Naive thymus-derived CD4-positive, alpha-beta T cell (primary cell): Measurements from ENCODE around the gene LYSET. TPM values are rescaled to one million over a fixed set of nuclear protein-coding genes. Genes with fewer than 3 reads are reported as not detected.

Experiments used
- polyA plus RNA-seq, 2 donors: library from polyadenylated mRNA; unstranded; fragments of 300-500 nt; fragmentation: Illumina TruSeq; gene quantifications; one replicate each; pipeline ENCODE4 v1.2.3, GENCODE V29; 2021
- total RNA-seq, 6 experiments: library from RNA in 5 of 6; stranded (reverse) in 5 of 6; gene quantifications; 1 replicate in 5 of 6; 2 replicates in 1 of 6; pipeline ENCODE4 v1.2.3 and lab custom pipeline; 2021 to 2026

Gene LYSET
- total and polyA plus RNA-seq, 7 experiments from 2014 or later = 8.0 to 47.7 (median 23.8) TPM

Other genes starting within 250 kb of the LYSET start
- gene ITPK1, start 69.4 kb upstream of the LYSET start, total RNA-seq = 10 to 100 TPM; 19.6 to 71.8 (median 27.4) TPM
- 10 to 100 TPM; 10.2 to 16.8 TPM for gene ITPK1, start 69.4 kb upstream of the LYSET start, polyA plus RNA-seq
- gene MOAP1, start 420 bp upstream of the LYSET start, total RNA-seq = 100 to 1,000 TPM in 1 of 5 experiments, 10 to 100 TPM in 4; 20.5 to 102 (median 43.6) TPM
- gene MOAP1, start 420 bp upstream of the LYSET start, polyA plus RNA-seq = 10 to 100 TPM; 59.4 to 80.8 TPM
- gene GON7, start 21.7 kb downstream of the LYSET start, total RNA-seq = 10 to 100 TPM in 2 of 5 experiments, 1 to 10 TPM in 3; 3.5 to 17.4 (median 8.3) TPM
- gene GON7, start 21.7 kb downstream of the LYSET start, polyA plus RNA-seq = 10 to 100 TPM; 12.4 to 19.2 TPM
- gene UBR7, start 21.9 kb downstream of the LYSET start, total RNA-seq = 10 to 100 TPM; 10.1 to 31.3 (median 13.5) TPM
- gene UBR7, start 21.9 kb downstream of the LYSET start, polyA plus RNA-seq = 10 to 100 TPM; 26.6 to 27.8 TPM
- gene BTBD7, start 147.7 kb downstream of the LYSET start, total RNA-seq = 10 to 100 TPM; 18.5 to 31.7 (median 27.5) TPM
- 10 to 100 TPM in 1 of 2 donors, 1 to 10 TPM in 1; 7.5 to 12.4 TPM for gene BTBD7, start 147.7 kb downstream of the LYSET start, polyA plus RNA-seq
- not detected for gene COX8C, start 161.9 kb downstream of the LYSET start, total RNA-seq
- not detected for gene COX8C, start 161.9 kb downstream of the LYSET start, polyA plus RNA-seq
- gene UNC79, start 245.6 kb downstream of the LYSET start, total RNA-seq = under 1 TPM in 4 of 5 experiments, not detected in 1; 0.05 to 0.15 (median 0.08) TPM
- gene UNC79, start 245.6 kb downstream of the LYSET start, polyA plus RNA-seq = not detected